Common myeloid progenitor, CD34-positive (primary cell): ENCODE results near the gene CYGB.

ENCODE experiments used
- CTCF ChIA-PET: fragments of 350-600 bp; sonication (Branson Sonifier 250); formaldehyde crosslinking; loops from one replicate; lab custom pipeline; 2021; ENCODE audit warnings: antibody characterized with exemption; lab: Charles Lee
- POLR2A ChIA-PET: fragments of 350-600 bp; sonication (Branson Sonifier 250); formaldehyde crosslinking; loops from one replicate; lab custom pipeline; 2021; ENCODE audit warnings: antibody characterized with exemption; lab: Charles Lee
- DNase-seq, 3 donors: peaks; one replicate each; pipeline versions ENCODE4 v3.0.0 to v3.0.0-alpha.2; 2013
- H3K27ac ChIP-seq, 2 experiments: 1 replicate in 1 of 2; 2 replicates in 1 of 2; pipeline ENCODE4 v1.7.0; 2013; ENCODE audit warnings: inconsistent platforms in 2 of 2, low read length in 2 of 2, mild to moderate bottlenecking in 2 of 2, low read depth in 1 of 2, moderate library complexity in 1 of 2; ENCODE audit not compliant: severe bottlenecking in 2 of 2, insufficient read depth in 1 of 2, poor library complexity in 1 of 2
- H3K27me3 ChIP-seq, 5 experiments: replicated peaks in 2 of 5; 1 replicate in 3 of 5; 2 replicates in 2 of 5; pipeline versions ENCODE4 v1.6.1 to v1.7.0; 2013; ENCODE audit warnings: low read length in 4 of 5, mild to moderate bottlenecking in 2 of 5, moderate library complexity in 2 of 5, inconsistent platforms in 1 of 5; ENCODE audit not compliant: insufficient read depth in 5 of 5, control insufficient read depth in 4 of 5
- H3K36me3 ChIP-seq, 4 experiments: 1 replicate in 2 of 4; 2 replicates in 2 of 4; pipeline versions ENCODE4 v1.6.1 to v1.7.0; 2013; ENCODE audit warnings: low read length in 3 of 4, control low read depth in 1 of 4, mild to moderate bottlenecking in 1 of 4; ENCODE audit not compliant: control insufficient read depth in 4 of 4, insufficient read depth in 4 of 4
- H3K4me1 ChIP-seq, 4 experiments: 1 replicate in 3 of 4; 2 replicates in 1 of 4; pipeline versions ENCODE4 v1.6.1 to v1.7.1; 2013; ENCODE audit warnings: low read length in 3 of 4, mild to moderate bottlenecking in 3 of 4, control low read depth in 1 of 4, inconsistent platforms in 1 of 4, moderate library complexity in 1 of 4; ENCODE audit not compliant: control insufficient read depth in 4 of 4, insufficient read depth in 4 of 4; ENCODE audit errors: control extremely low read depth in 1 of 4
- H3K4me3 ChIP-seq, 7 experiments: 1 replicate in 4 of 7; 2 replicates in 3 of 7; pipeline versions ENCODE4 v1.5.1 to v1.7.0; 2013; ENCODE audit warnings: mild to moderate bottlenecking in 7 of 7, low read length in 6 of 7, moderate library complexity in 6 of 7, inconsistent platforms in 2 of 7, low read depth in 2 of 7, control low read depth in 1 of 7; ENCODE audit not compliant: insufficient read depth in 4 of 7, control insufficient read depth in 1 of 7; ENCODE audit errors: extremely low read depth in 1 of 7
- H3K9me3 ChIP-seq, 5 experiments: 1 replicate in 4 of 5; 2 replicates in 1 of 5; pipeline versions ENCODE4 v1.6.1 to v1.7.1; 2013; ENCODE audit warnings: low read length in 4 of 5, mild to moderate bottlenecking in 2 of 5, inconsistent platforms in 1 of 5, low read depth in 1 of 5, moderate library complexity in 1 of 5; ENCODE audit not compliant: control insufficient read depth in 4 of 5, insufficient read depth in 2 of 5; ENCODE audit errors: control extremely low read depth in 1 of 5
- WGBS: methylation state at CpG from one replicate; pipeline ENCODE4 v1.1.5; 2013; ENCODE audit not compliant: insufficient coverage; 5-methylcytosine and 5-hydroxymethylcytosine counted together

Gene CYGB

DNA sequence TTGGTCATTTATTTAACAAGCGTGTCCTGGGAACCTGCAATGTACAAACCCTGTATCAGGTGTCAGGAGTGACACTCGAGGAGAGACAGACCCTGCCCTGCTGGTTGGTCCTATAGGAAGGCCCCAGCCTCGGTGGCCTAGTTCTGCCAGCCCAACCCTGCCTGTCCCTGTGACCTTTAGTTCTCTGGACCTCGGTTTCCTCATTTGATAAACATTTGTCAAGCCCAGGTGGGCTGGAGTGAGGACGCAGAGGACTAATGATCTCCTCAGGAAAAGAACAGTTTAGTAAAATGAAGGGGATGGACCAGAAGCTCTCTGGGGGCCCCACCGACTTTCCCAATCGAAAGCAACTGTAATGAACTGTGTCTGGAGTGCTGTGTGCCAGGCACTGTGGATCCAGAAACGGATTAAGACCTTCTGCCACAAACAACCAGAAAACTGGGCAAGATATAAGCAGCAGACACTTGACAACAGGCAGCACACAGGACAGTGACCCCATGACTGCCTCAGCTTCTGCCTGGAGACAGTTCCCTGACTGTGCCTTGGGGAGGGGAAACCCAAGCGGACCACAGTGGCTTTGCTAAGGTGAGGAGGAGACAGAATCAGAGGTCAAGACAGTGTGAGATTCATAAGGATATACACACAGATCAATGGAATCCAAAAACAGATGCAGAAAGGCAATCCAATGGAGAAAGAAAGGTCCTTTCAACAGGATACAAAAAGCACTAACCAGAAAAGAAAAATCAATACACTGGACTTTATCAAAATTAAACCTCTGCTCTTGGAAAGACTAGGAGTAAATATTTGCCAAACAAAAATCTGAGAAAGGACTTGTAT, 11.1 kb upstream of the CYGB start:
- no peak overlapping the region for H3K4me3 ChIP-seq
- H3K27ac ChIP-seq: no peak overlapping the region
- WGBS: 91% methylated on average over 7 of the region's 9 CpGs
- H3K4me1 ChIP-seq: peaks cover 17 to 77% (median 73%) of the 10 kb centered on the region in 4 experiments
- ChIA-PET CTCF (interaction anchor here (0.8 to 6.4 kb wide), 7 partner anchors 8 to 76 kb away, joined by 3 to 63 read pairs (median 4); partner anchors contain the start of gene PRCD), POLR2A (no interaction called here)
- no peaks in the 10 kb centered on the region for H3K27me3 ChIP-seq
- no peak for DNase-seq
- H3K36me3 ChIP-seq: no peaks in the 10 kb centered on the region
- H3K9me3 ChIP-seq: no peaks in the 10 kb centered on the region

DNA sequence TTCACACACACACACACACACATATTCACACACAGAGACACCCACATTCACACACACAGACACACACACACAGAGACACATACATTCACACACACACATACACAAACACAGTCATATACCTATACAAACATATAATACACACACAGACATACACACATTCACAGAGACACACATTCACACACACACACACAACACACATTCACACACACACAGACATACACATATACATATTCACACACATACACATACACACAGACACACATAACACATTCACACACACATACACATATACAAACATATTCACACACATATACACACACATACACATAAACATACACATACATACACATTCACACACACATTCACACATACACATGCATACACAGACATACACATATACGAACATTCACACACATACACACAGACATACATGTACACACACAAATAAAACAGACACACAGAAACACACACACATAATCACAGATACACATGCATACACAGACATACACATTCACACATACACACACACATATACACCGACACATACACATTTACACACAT, 10.2 kb upstream of the CYGB start:
- POLR2A ChIA-PET: interaction anchor here (0.9 to 1.5 kb wide), 2 partner anchors 20 to 24 kb away, joined by 3 to 13 read pairs; no protein-coding TSS in a partner anchor
- no peak overlapping the region for H3K27ac ChIP-seq
- CTCF ChIA-PET: interaction anchor here (0.9 to 4.9 kb wide), 12 partner anchors 8 to 77 kb away, joined by 3 to 92 read pairs (median 4); partner anchors contain the start of gene ST6GALNAC2
- 90% methylated on average over 2 of the region's 2 CpGs for WGBS
- no peaks in the 10 kb centered on the region for H3K27me3 ChIP-seq
- H3K36me3 ChIP-seq: no peaks in the 10 kb centered on the region
- peaks cover 17 to 70% (median 68%) of the 10 kb centered on the region in 4 experiments for H3K4me1 ChIP-seq
- no peak overlapping the region for H3K4me3 ChIP-seq
- no peak for DNase-seq
- no peaks in the 10 kb centered on the region for H3K9me3 ChIP-seq

- CTCF ChIA-PET: interaction anchor here (0.7 to 4.9 kb wide), 20 partner anchors 9 to 134 kb away, joined by 3 to 92 read pairs (median 5); partner anchors contain the start of gene ST6GALNAC2
- Histone ChIP-seq H3K4me1 (peaks cover 17 to 68% (median 66%) of the 10 kb centered on the region in 4 experiments), H3K36me3 (no peaks in the 10 kb centered on the region), H3K27ac (no peak overlapping the region), H3K27me3 (no peaks in the 10 kb centered on the region), H3K4me3 (peak overlapping the region in 1 of 7 experiments; percentile 12), H3K9me3 (no peaks in the 10 kb centered on the region)
- WGBS: 0% methylated on average over 1 of the region's 3 CpGs
- peak; percentile 85 to 96 (median 96) for DNase-seq
- POLR2A ChIA-PET: interaction anchor here (0.9 to 1.5 kb wide), 3 partner anchors 10 to 24 kb away, joined by 3 to 13 read pairs (median 4); no protein-coding TSS in a partner anchor
Observed at GRCh38 chr17:76547183-76547641, 9.7 kb upstream of the CYGB start.

DNA sequence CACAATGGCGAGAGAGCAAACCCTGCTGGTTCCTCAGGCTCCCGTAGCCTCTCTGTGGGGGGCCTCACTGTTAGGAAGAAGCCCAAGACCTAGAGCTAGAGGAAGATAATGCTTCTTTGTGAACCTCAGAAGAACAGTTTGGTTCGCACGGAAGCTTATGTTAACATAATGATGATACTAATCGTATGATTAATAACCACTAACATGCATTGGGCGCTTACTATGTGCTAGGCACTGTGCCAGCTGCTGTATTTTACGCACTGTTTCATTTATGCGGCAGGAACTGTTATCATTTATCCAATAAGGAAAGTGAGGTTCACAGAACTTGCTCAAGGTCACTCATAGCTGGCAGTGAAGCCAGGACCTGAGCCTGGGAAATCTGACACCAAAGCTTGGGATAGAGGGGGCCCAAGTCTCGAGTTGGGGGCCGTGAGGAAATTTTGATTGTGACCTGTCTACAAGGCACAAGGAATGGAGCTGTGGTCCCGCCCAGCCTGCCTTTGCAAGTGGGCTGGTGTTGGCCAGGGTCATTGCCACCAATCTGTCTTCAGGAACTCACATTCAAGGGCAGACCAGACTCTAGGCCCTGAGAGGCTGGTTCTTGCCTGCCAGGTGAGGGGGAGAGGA, 9.2 kb upstream of the CYGB start:
- ChIA-PET POLR2A (interaction anchor here (0.9 to 1.5 kb wide), 3 partner anchors 11 to 23 kb away, joined by 3 to 13 read pairs (median 4); no protein-coding TSS in a partner anchor), CTCF (interaction anchor here (0.7 to 4.9 kb wide), 20 partner anchors 9 to 134 kb away, joined by 3 to 92 read pairs (median 5); partner anchors contain the start of gene ST6GALNAC2)
- no peaks in the 10 kb centered on the region for H3K36me3 ChIP-seq
- peak overlapping the region in 2 of 7 experiments; percentile 4 to 12 for H3K4me3 ChIP-seq
- peak in 2 of 3 donors; percentile 59 to 60 for DNase-seq
- peak overlapping the region in 1 of 2 experiments; percentile 41 for H3K27ac ChIP-seq
- H3K27me3 ChIP-seq: no peaks in the 10 kb centered on the region
- 61% methylated on average over 7 of the region's 11 CpGs for WGBS
- H3K4me1 ChIP-seq: peaks cover 15 to 66% (median 64%) of the 10 kb centered on the region in 4 experiments
- H3K9me3 ChIP-seq: no peaks in the 10 kb centered on the region

- H3K27ac ChIP-seq: no peak overlapping the region
- H3K4me1 ChIP-seq: peaks cover 10 to 64% (median 61%) of the 10 kb centered on the region in 4 experiments
- ChIA-PET CTCF (interaction anchor here (1.1 to 4.9 kb wide), 18 partner anchors 8 to 87 kb away, joined by 3 to 92 read pairs (median 6); partner anchors contain the start of gene ST6GALNAC2), POLR2A (interaction anchor here (1.0 to 1.6 kb wide), 4 partner anchors 10 to 18 kb away, joined by 3 to 13 read pairs (median 4); no protein-coding TSS in a partner anchor)
- H3K9me3 ChIP-seq: no peaks in the 10 kb centered on the region
- H3K36me3 ChIP-seq: no peaks in the 10 kb centered on the region
- DNase-seq: no peak
- peak overlapping the region in 1 of 7 experiments; percentile 4 for H3K4me3 ChIP-seq
- H3K27me3 ChIP-seq: no peaks in the 10 kb centered on the region
- 85% methylated on average over 12 of the region's 13 CpGs for WGBS
Observed at GRCh38 chr17:76545918-76546555, 8.5 kb upstream of the CYGB start.
